ENCODE results near the gene P4HB.

P4HB gene

GRCh38 chr17:81885454-81885853 lies 25.1 kb upstream of the P4HB start:
- H3K4me3 ChIP-seq (ENCODE audit: low read depth, low read length) = no peak overlapping the region
- no peak for DNase-seq (ENCODE audit: low read depth)
- TF ChIP-seq CTCF (IDR thresholded peaks at IDR 0.05; ENCODE audit: control insufficient read depth, extremely low read depth, insufficient read depth) = no peak

- no peak for TF ChIP-seq CTCF (IDR thresholded peaks at IDR 0.05; ENCODE audit: control insufficient read depth, extremely low read depth, insufficient read depth)
- no peak for DNase-seq (ENCODE audit: low read depth)
- no peak overlapping the region for H3K4me3 ChIP-seq (ENCODE audit: low read depth, low read length)
Observed at GRCh38 chr17:81884968-81885367, 24.6 kb upstream of the P4HB start.

- TF ChIP-seq CTCF (IDR thresholded peaks at IDR 0.05; ENCODE audit: control insufficient read depth, extremely low read depth, insufficient read depth) = no peak
- no peak overlapping the region for H3K4me3 ChIP-seq (ENCODE audit: low read depth, low read length)
- no peak for DNase-seq (ENCODE audit: low read depth)
Observed at GRCh38 chr17:81884520-81884919, 24.2 kb upstream of the P4HB start.

DNA sequence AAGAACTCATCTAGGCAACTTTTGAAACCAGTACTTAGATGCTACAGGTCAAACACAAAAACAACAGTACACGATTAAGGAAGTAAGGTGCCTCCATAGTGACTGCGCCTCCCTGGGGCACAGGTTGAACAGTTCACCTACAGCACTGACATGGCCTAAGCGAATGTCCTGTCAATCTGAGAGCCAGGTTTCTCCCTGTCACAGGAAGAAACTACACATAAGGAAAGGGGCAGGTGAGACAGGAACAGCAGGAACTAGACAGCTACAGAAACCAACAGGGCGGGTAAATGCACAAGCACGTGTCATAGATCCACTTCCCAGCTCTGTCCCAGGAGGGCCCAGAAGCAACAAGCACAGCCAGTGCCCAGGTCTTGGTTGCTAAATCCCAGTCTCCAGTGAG lies 18.8 kb upstream of the P4HB start:
- no peak for TF ChIP-seq CTCF (IDR thresholded peaks at IDR 0.05; ENCODE audit: control insufficient read depth, extremely low read depth, insufficient read depth)
- no peak for DNase-seq (ENCODE audit: low read depth)
- no peak overlapping the region for H3K4me3 ChIP-seq (ENCODE audit: low read depth, low read length)

- no peak overlapping the region for H3K4me3 ChIP-seq (ENCODE audit: low read depth, low read length)
- DNase-seq (ENCODE audit: low read depth) = no peak
- no peak for TF ChIP-seq CTCF (IDR thresholded peaks at IDR 0.05; ENCODE audit: control insufficient read depth, extremely low read depth, insufficient read depth)
Observed at GRCh38 chr17:81878294-81878693, 18.0 kb upstream of the P4HB start.

DNA sequence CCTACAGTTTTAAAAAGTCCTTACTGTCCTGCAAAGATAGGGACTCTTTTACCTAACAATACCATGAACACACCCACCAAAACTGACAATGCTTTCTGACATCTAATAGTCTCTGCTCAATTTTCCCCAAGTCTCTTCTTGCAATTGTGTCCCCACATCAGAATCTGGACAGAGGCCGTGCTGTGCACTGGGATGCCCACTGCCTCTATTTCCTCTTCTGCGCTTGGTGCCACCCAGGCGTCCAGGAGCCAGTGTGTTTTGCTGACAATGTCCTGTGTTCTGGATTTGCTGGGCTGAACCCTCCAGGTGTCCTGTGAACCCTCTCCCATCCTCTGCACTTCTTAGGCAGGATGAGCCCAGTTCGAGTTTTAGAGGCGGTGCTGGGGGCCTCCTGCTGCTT lies 17.2 kb upstream of the P4HB start:
- DNase-seq (ENCODE audit: low read depth) = no peak
- TF ChIP-seq CTCF (IDR thresholded peaks at IDR 0.05; ENCODE audit: control insufficient read depth, extremely low read depth, insufficient read depth) = no peak
- H3K4me3 ChIP-seq (ENCODE audit: low read depth, low read length) = no peak overlapping the region

- peak; percentile 45 for TF ChIP-seq CTCF (IDR thresholded peaks at IDR 0.05; ENCODE audit: control insufficient read depth, extremely low read depth, insufficient read depth)
Observed at GRCh38 chr17:81871387-81872230, 11.3 kb upstream of the P4HB start.

More at GRCh38 chr17:81871387-81872230, 11.3 kb upstream of the P4HB start:
- H3K4me3 ChIP-seq (ENCODE audit: low read depth, low read length) = peak overlapping the region; percentile 65
- DNase-seq (ENCODE audit: low read depth) = no peak
